BJ (cell line): ENCODE data around the gene CPTP. TPM values are rescaled to one million over a fixed set of nuclear protein-coding genes. Genes with fewer than 3 reads are reported as not detected.

ENCODE experiments used
- CTCF ChIA-PET: fragments of 350-600 bp; formaldehyde crosslinking; extraction: SDS; loops from one replicate; lab custom pipeline; 2021; ENCODE audit warnings: antibody characterized with exemption, inconsistent platforms; lab: Yijun Ruan, JAX
- POLR2A ChIA-PET: fragments of 300-600 bp; sonication (Branson Sonifier 250); formaldehyde crosslinking; extraction: SDS; loops from one replicate; lab custom pipeline; 2021; ENCODE audit warnings: antibody characterized with exemption; lab: Charles Lee
- DNase-seq: peaks from one replicate; pipeline ENCODE4 v3.0.0-alpha.2; 2011; ENCODE audit warnings: low read depth
- H3K27me3 ChIP-seq: 2 replicates; pipeline ENCODE4 v1.6.0; 2011; ENCODE audit warnings: low read length; ENCODE audit not compliant: control insufficient read depth, insufficient read depth
- H3K36me3 ChIP-seq: 2 replicates; pipeline ENCODE4 v1.5.1; 2011; ENCODE audit warnings: low read length; ENCODE audit not compliant: control insufficient read depth, insufficient read depth
- H3K4me3 ChIP-seq: 2 replicates; pipeline ENCODE4 v1.5.1; 2011; ENCODE audit warnings: low read depth, mild to moderate bottlenecking, control low read depth, low read length
- CTCF ChIP-seq: IDR thresholded peaks from 2 replicates; pipeline ENCODE4 v1.5.1; 2011; ENCODE audit warnings: low read depth, mild to moderate bottlenecking, control low read depth, inconsistent platforms, low read length, moderate library complexity; ENCODE audit not compliant: insufficient read depth
- polyA plus RNA-seq: library from polyadenylated mRNA; depleted of rRNA; stranded (reverse); fragments of >200 nt; gene quantifications from 2 replicates; pipeline ENCODE4 v1.2.3, GENCODE V29; 2011

Gene CPTP
- polyA plus RNA-seq, 1 experiment, result 14.2 TPM

- no peak overlapping the region for H3K4me3 ChIP-seq
- CTCF ChIA-PET, result interaction anchor here (0.7 to 3.9 kb wide), 8 partner anchors 8 to 276 kb away, joined by 3 to 76 read pairs (median 4); no protein-coding TSS in a partner anchor
- POLR2A ChIA-PET, result interaction anchor here (0.6 kb wide), 1 partner anchor 19 kb away, joined by 3 read pairs; no protein-coding TSS in a partner anchor
- no peaks in the 10 kb centered on the region for H3K27me3 ChIP-seq
- TF ChIP-seq CTCF, result no peak
- no peak for DNase-seq
- H3K36me3 ChIP-seq, result peaks cover 14% of the 10 kb centered on the region
Observed at GRCh38 chr1:1292442-1292779, 32.2 kb upstream of the CPTP start.

- no peak for DNase-seq
- ChIA-PET CTCF (interaction anchor here (3.9 kb wide), 1 partner anchor 172 kb away, joined by 76 read pairs; no protein-coding TSS in a partner anchor), POLR2A (no interaction called here)
- H3K36me3 ChIP-seq, result peaks cover 15% of the 10 kb centered on the region
- no peaks in the 10 kb centered on the region for H3K27me3 ChIP-seq
- H3K4me3 ChIP-seq, result no peak overlapping the region
- TF ChIP-seq CTCF, result no peak
Observed at GRCh38 chr1:1292851-1293250, 31.8 kb upstream of the CPTP start.

- Histone ChIP-seq H3K36me3 (peaks cover 17% of the 10 kb centered on the region), H3K27me3 (no peaks in the 10 kb centered on the region), H3K4me3 (no peak overlapping the region)
- CTCF ChIA-PET, result interaction anchor here (3.9 kb wide), 1 partner anchor 173 kb away, joined by 76 read pairs; no protein-coding TSS in a partner anchor
- no peak for DNase-seq
- POLR2A ChIA-PET, result no interaction called here
- no peak for TF ChIP-seq CTCF
Observed at GRCh38 chr1:1293263-1294249, 31.0 kb upstream of the CPTP start.

- TF ChIP-seq CTCF, result no peak
- Histone ChIP-seq H3K27me3 (no peaks in the 10 kb centered on the region), H3K4me3 (no peak overlapping the region), H3K36me3 (peaks cover 18% of the 10 kb centered on the region)
- ChIA-PET POLR2A (no interaction called here), CTCF (no interaction called here)
- DNase-seq, result no peak
Observed at GRCh38 chr1:1294250-1294890, 30.2 kb upstream of the CPTP start.
